Activated B cell treated with CpG ODN at 0.5 μM for 24 hours (primary cell): ENCODE measurements around the gene ADGRL1. TPM values are rescaled to one million over a fixed set of nuclear protein-coding genes. Genes with fewer than 3 reads are reported as not detected.
A peak's percentile ranks its signal among the peaks of the same experiment; 100 is the strongest.
"Not testable (repeated sequence)": the region's sequence is repeated elsewhere in the genome, so short reads cannot be mapped to it uniquely, and the experiment has no call there.

ENCODE experiments used
- ATAC-seq: fragments of 200-7000 bp; cut with Tn5 transposase; one replicate; pipeline ENCODE4 v1.10.0; 2021; ENCODE audit warnings: low read depth, mild to moderate bottlenecking, moderate library complexity
- CTCF ChIA-PET: fragments of 350-600 bp; sonication (Branson Sonifier 250); formaldehyde crosslinking; loops from one replicate; lab custom pipeline; 2021; ENCODE audit warnings: antibody characterized with exemption; lab: Charles Lee
- POLR2A ChIA-PET: fragments of 350-600 bp; sonication (Branson Sonifier 250); formaldehyde crosslinking; loops from one replicate; lab custom pipeline; 2021; ENCODE audit warnings: antibody characterized with exemption; lab: Charles Lee
- DNase-seq: peaks from one replicate; pipeline ENCODE4 v3.0.0; 2022
- H3K27ac Mint-ChIP-seq: one replicate; pipeline ENCODE4 v1.8.0; 2020; ENCODE audit warnings: mixed read lengths
- H3K27me3 Mint-ChIP-seq: one replicate; pipeline ENCODE4 v1.8.0; 2021; ENCODE audit warnings: mixed read lengths
- H3K36me3 Mint-ChIP-seq: one replicate; pipeline ENCODE4 v1.8.0; 2021; ENCODE audit warnings: low read depth, mixed read lengths
- H3K4me1 Mint-ChIP-seq: one replicate; pipeline ENCODE4 v1.8.0; 2021; ENCODE audit warnings: mixed read lengths
- H3K4me3 Mint-ChIP-seq: one replicate; pipeline ENCODE4 v1.8.0; 2020; ENCODE audit warnings: mild to moderate bottlenecking, mixed read lengths
- H3K9me3 Mint-ChIP-seq: one replicate; pipeline ENCODE4 v1.8.0; 2020; ENCODE audit warnings: mixed read lengths
- intact Hi-C: fragments of 100-400 bp; cut with micrococcal nuclease; formaldehyde crosslinking; loops from one replicate; pipeline ENCODE4 v1.15.1; 2024
- total RNA-seq: library from RNA; stranded (reverse); gene quantifications from 2 replicates; pipeline ENCODE4 v1.2.3, GENCODE V29; 2022
- TF ChIP-seq, protein P1 (sequence below): fragments of 200-600 bp; IDR thresholded peaks from one replicate; pipeline ENCODE4 v1.8.0; 2022; ENCODE audit warnings: antibody characterized with exemption, mild to moderate bottlenecking

The ADGRL1 gene
- total RNA-seq, 1 donor from 2014 or later: 1.4 TPM

DNA sequence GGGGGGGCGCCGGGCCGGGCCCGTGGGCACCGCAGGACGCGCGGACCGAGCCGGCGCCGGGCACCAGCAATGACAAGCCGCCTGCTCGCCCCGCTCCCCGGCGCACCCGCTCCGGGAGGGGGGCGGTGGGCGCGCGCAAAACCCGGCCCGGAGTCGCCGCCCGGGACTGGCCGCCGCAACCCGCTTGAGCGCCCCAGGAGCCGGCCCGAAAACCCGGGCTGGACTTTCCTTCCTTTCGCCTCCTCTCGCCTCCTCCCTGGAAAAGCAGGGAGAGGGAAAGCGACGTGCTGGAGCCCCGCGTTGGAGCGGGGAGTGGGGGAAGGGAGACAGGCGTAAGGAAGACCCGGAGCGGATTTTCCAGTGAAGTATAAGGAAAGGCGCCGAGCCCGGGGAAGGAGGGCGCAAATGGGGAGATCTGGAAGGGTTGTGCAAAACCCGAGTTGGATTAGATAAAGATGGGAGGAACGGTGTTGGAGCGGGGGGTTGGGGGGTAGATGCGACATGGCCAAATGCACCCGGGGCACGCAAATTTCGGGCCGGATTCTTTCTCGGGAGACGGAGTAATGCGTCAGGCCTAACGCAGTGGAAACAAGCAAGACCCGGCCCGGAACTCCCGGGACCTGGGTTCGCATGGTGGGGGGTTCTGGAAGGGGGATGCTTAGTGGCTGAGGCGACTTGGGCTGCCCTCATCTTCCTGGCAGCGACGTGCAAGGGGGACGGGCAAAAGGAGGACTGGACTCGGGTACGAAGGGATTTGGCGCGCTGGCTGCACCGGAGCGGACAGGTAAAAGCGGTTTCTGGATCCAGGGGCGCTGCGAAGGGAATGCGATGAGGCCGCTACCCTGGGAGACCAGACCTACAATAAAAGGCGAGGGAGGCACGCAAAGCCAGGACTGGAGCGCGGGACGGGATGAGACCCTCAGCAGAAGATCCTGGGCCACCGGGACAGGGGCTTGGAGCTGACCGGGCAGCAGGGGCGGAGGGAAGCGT lies 1.1 kb upstream of the ADGRL1 start:
- not testable (repeated sequence) for H3K36me3 Mint-ChIP-seq, H3K9me3 Mint-ChIP-seq
- peak overlapping the region; percentile 89 for H3K4me3 Mint-ChIP-seq
- peak overlapping the region; percentile 75 for H3K27ac Mint-ChIP-seq
- peak; percentile 79 for DNase-seq
- peak; percentile 79 for ATAC-seq
- peaks cover 18% of the 10 kb centered on the region for H3K4me1 Mint-ChIP-seq
- CTCF ChIA-PET: interaction anchor here (0.6 kb wide), 1 partner anchor 188 kb away, joined by 3 read pairs; no protein-coding TSS in a partner anchor
- peaks cover 41% of the 10 kb centered on the region for H3K27me3 Mint-ChIP-seq
- intact Hi-C loops: loop anchor here (1.0 kb wide), 1 partner anchor 70 kb away; no protein-coding TSS in a partner anchor
- POLR2A ChIA-PET: interaction anchor here (0.6 to 0.7 kb wide), 2 partner anchors 195 to 196 kb away, joined by 3 to 9 read pairs; no protein-coding TSS in a partner anchor

DNA sequence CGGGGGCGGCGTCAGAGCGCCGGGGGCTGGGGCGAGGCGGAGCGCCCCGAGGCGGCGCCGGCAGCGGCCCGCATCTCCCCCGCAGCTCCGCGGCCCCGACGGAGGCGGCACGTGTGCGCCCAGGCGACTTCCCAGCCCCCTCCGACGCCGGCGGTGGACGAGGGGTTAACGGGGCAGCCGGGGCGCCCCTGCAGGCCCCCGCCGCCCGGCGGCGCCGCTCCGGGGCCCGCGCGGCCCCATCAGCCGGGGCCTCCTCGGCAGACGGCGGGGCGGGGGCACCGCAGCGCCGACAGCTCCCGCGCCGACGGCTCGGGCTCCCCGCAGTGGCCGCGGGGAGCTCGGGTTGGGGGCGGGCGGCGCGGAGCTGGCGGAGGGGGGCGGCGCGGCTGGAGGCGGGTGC lies 339 bp upstream of the ADGRL1 start:
- CTCF ChIA-PET: interaction anchor here (0.6 kb wide), 1 partner anchor 187 kb away, joined by 3 read pairs; no protein-coding TSS in a partner anchor
- POLR2A ChIA-PET, intact Hi-C loops, H3K9me3 Mint-ChIP-seq, DNase-seq, H3K36me3 Mint-ChIP-seq, H3K4me3 Mint-ChIP-seq, H3K27ac Mint-ChIP-seq: not testable (repeated sequence)
- Mint-ChIP-seq H3K27me3 (peaks cover 37% of the 10 kb centered on the region), H3K4me1 (peaks cover 18% of the 10 kb centered on the region)
- ATAC-seq: peak; percentile 6

- Mint-ChIP-seq H3K4me3 (peak overlapping the region; percentile 75), H3K27me3 (peaks cover 33% of the 10 kb centered on the region), H3K4me1 (peaks cover 20% of the 10 kb centered on the region), H3K27ac (peak overlapping the region; percentile 41)
- ATAC-seq, POLR2A ChIA-PET, intact Hi-C loops, CTCF ChIA-PET, H3K9me3 Mint-ChIP-seq, DNase-seq, H3K36me3 Mint-ChIP-seq: not testable (repeated sequence)
Observed at GRCh38 chr19:14204676-14205451, 1.1 kb downstream of the ADGRL1 start.

DNA sequence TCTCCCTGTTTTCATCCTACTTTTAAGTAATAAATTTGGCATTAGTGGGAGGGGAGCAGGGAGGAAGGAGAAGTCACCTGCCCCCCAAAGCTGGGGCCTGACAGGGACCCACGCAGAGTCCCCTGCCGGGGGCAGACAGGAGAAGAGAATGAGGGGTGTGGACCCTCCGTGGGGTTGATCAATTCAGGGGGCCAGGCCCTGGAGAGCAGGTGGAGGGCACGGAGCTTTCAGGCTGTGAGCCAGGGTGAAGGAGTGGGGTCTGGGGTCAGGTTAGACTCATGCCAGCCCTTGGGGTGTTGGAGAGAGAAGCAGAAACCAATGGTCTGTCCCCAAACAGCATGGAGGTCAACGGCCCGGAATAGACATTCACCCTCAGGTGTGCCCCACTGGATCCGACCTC lies 1.8 kb downstream of the ADGRL1 start:
- peaks cover 29% of the 10 kb centered on the region for H3K27me3 Mint-ChIP-seq
- H3K4me3 Mint-ChIP-seq: peak overlapping the region; percentile 75
- peak overlapping the region; percentile 41 for H3K27ac Mint-ChIP-seq
- DNase-seq, H3K9me3 Mint-ChIP-seq, H3K36me3 Mint-ChIP-seq, intact Hi-C loops, ATAC-seq, CTCF ChIA-PET: not testable (repeated sequence)
- POLR2A ChIA-PET: interaction anchor here (0.5 kb wide), 1 partner anchor 71 kb away, joined by 5 read pairs; no protein-coding TSS in a partner anchor
- peaks cover 17% of the 10 kb centered on the region for H3K4me1 Mint-ChIP-seq

DNA sequence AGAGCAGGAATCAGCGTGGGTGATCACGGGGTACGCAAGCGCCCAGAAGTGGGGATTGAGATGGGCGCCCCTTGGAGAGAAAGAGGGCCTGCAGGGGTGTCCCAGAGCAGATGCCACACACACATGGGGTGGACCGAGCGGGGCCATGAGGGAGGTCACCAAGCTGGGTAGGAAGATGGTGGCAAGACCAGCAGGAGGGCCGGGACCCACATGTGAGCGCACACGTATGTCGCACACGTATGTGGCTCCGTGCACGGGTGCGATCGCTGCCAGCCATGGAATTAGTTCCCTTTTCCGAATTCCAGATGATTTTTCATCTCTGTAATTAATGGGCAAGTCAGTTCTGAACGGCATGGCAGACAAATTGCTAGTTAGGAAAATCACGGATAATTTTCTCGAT lies 2.2 kb downstream of the ADGRL1 start:
- H3K27me3 Mint-ChIP-seq: peaks cover 29% of the 10 kb centered on the region
- CTCF ChIA-PET, H3K36me3 Mint-ChIP-seq, H3K27ac Mint-ChIP-seq, H3K9me3 Mint-ChIP-seq, ATAC-seq, DNase-seq, intact Hi-C loops: not testable (repeated sequence)
- POLR2A ChIA-PET: interaction anchor here (0.5 kb wide), 1 partner anchor 71 kb away, joined by 5 read pairs; no protein-coding TSS in a partner anchor
- peaks cover 14% of the 10 kb centered on the region for H3K4me1 Mint-ChIP-seq
- H3K4me3 Mint-ChIP-seq: peak overlapping the region; percentile 75

GRCh38 chr19:14203177-14203576 lies 2.8 kb downstream of the ADGRL1 start:
- POLR2A ChIA-PET: no interaction called here
- ATAC-seq (no peak), DNase-seq (no peak)
- no peaks in the 10 kb centered on the region for H3K9me3 Mint-ChIP-seq
- peaks cover 14% of the 10 kb centered on the region for H3K4me1 Mint-ChIP-seq
- peaks cover 24% of the 10 kb centered on the region for H3K27me3 Mint-ChIP-seq
- peaks cover 2% of the 10 kb centered on the region for H3K36me3 Mint-ChIP-seq
- H3K4me3 Mint-ChIP-seq: no peak overlapping the region
- TF ChIP-seq, protein P1, sequence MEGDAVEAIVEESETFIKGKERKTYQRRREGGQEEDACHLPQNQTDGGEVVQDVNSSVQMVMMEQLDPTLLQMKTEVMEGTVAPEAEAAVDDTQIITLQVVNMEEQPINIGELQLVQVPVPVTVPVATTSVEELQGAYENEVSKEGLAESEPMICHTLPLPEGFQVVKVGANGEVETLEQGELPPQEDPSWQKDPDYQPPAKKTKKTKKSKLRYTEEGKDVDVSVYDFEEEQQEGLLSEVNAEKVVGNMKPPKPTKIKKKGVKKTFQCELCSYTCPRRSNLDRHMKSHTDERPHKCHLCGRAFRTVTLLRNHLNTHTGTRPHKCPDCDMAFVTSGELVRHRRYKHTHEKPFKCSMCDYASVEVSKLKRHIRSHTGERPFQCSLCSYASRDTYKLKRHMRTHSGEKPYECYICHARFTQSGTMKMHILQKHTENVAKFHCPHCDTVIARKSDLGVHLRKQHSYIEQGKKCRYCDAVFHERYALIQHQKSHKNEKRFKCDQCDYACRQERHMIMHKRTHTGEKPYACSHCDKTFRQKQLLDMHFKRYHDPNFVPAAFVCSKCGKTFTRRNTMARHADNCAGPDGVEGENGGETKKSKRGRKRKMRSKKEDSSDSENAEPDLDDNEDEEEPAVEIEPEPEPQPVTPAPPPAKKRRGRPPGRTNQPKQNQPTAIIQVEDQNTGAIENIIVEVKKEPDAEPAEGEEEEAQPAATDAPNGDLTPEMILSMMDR: no peak
- CTCF ChIA-PET: no interaction called here
- intact Hi-C loops: no loop called here
- H3K27ac Mint-ChIP-seq: no peak overlapping the region

DNA sequence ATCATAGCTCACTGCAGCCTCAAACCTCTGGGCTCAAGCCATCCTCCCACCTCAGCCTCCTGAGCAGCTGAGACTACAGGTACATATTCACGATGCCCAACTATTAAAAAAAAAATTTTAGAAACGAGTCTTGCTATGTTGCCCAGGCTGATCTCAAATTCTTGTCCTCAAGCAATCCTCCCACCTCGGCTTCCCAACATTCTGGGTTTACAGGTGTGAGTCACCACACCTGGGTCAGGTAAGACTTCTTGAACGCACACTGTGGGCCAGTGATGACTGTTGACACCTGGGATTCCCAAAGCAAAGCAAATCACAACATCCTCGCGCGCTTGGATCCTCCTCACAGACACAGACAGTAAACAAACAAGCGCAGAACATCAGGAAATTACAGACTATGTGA lies 4.5 kb downstream of the ADGRL1 start:
- H3K36me3 Mint-ChIP-seq, H3K9me3 Mint-ChIP-seq, POLR2A ChIA-PET, H3K4me3 Mint-ChIP-seq, ATAC-seq, intact Hi-C loops, DNase-seq, H3K27ac Mint-ChIP-seq: not testable (repeated sequence)
- peaks cover 16% of the 10 kb centered on the region for H3K27me3 Mint-ChIP-seq
- CTCF ChIA-PET: interaction anchor here (6.6 kb wide), 1 partner anchor 146 kb away, joined by 42 read pairs; no protein-coding TSS in a partner anchor
- peaks cover 11% of the 10 kb centered on the region for H3K4me1 Mint-ChIP-seq

DNA sequence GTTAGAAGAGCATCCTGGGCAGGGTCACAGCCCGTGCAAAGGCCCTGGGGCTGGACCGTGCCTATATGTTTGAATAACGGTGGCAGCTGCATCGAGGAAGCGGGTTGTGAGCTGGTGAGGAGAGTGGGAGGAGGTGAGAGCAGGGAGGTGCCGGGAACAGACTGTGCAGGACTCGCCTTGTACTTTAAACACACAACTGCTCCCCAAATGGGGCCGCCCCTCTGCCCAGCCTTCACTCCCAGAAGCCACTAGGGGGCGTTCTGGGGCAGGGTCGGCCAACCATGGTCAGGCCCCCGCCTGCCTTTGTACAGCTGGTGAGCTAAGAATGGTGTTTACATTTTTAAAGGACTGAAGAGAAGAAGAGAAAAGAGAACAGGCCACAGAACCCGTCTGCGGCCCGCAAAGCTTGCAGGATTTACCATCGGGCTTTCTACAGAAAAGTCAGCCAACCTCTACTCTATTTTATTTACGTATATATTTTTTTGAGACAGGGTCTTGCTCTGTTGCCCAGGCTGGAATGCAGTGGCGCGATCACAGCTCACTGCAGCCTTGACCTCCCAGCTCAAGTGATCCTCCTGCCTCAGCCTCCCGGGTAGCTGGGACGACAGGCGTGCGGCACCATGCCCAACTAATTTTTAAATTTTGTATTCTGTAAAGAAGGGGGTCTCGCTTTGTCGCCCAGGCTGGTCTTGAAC lies 5.7 kb downstream of the ADGRL1 start:
- ATAC-seq (peak; percentile 75), DNase-seq (peak; percentile 32)
- POLR2A ChIA-PET, H3K9me3 Mint-ChIP-seq, intact Hi-C loops, H3K4me3 Mint-ChIP-seq, H3K36me3 Mint-ChIP-seq: not testable (repeated sequence)
- H3K27ac Mint-ChIP-seq: peak overlapping the region; percentile 36
- CTCF ChIA-PET: interaction anchor here (0.7 to 6.6 kb wide), 2 partner anchors 148 to 238 kb away, joined by 3 to 42 read pairs; no protein-coding TSS in a partner anchor
- H3K4me1 Mint-ChIP-seq: peaks cover 16% of the 10 kb centered on the region
- peaks cover 18% of the 10 kb centered on the region for H3K27me3 Mint-ChIP-seq
